HCT116 (cell line): ENCODE data around the gene ZNF74. TPM values are rescaled to one million over a fixed set of nuclear protein-coding genes. Genes with fewer than 3 reads are reported as not detected.

Source experiments
- ATAC-seq: fragments of 200-7000 bp; cut with Tn5 transposase; 2 replicates; pipeline ENCODE4 v1.9.1; 2020; ENCODE audit warnings: mild to moderate bottlenecking, moderate library complexity
- BruUV-seq: library from RNA; stranded (reverse); fragments of 400-500 nt; replicated peaks from 2 replicates; lab custom pipeline; 2021; lab: Mats Ljungman, UMichigan
- CTCF ChIA-PET: fragments of 300-600 bp; sonication (Branson Sonifier 250); formaldehyde crosslinking; loops from one replicate; lab custom pipeline; 2021; ENCODE audit warnings: antibody characterized with exemption; lab: Charles Lee
- POLR2A ChIA-PET: fragments of 300-600, 350-600 bp; sonication (Branson Sonifier 250); formaldehyde crosslinking; loops from one replicate; lab custom pipeline; 2021; ENCODE audit warnings: antibody characterized with exemption; lab: Charles Lee
- RAD21 ChIA-PET, 2 experiments: fragments of 300-600 bp; sonication (Branson Sonifier 250); formaldehyde crosslinking; loops; one replicate each; lab custom pipeline; 2023; ENCODE audit warnings: low total read pairs in 2 of 2; ENCODE audit not compliant: uncharacterized antibody in 2 of 2, unreplicated experiment in 2 of 2, low non-redundant PET in 1 of 2; lab: Charles Lee
- DNase-seq: peaks from one replicate; pipeline ENCODE4 v3.0.0-alpha.2; 2010; ENCODE audit warnings: low read depth, low spot score
- H2AFZ ChIP-seq: fragments of 200-600 bp; shearing (Covaris generic), sonication (generic); 2 replicates; pipeline ENCODE4 v1.6.1; 2017; ENCODE audit warnings: low read depth, mixed run types, mixed read lengths, antibody characterized with exemption, low read length; ENCODE audit not compliant: poor library complexity, severe bottlenecking
- H3K27ac ChIP-seq: 2 replicates; pipeline ENCODE4 v1.5.1; 2012; ENCODE audit warnings: low read depth, low read length
- H3K27me3 ChIP-seq: fragments of 200-600 bp; sonication (generic); 2 replicates; pipeline ENCODE4 v1.6.1; 2016; ENCODE audit warnings: mixed run types, low read length, mixed read lengths; ENCODE audit not compliant: insufficient read depth
- H3K36me3 ChIP-seq, 2 experiments: fragments of 200-500 bp in 1 of 2; fragments of 200-600 bp in 1 of 2; sonication (Bioruptor generic) in 1 of 2; sonication (generic) in 1 of 2; 2 replicates each; pipeline versions ENCODE4 v1.5.1 to v1.6.1; 2014 to 2016; ENCODE audit warnings: low read length in 2 of 2, inconsistent platforms in 1 of 2, mixed read lengths in 1 of 2, mixed run types in 1 of 2; ENCODE audit not compliant: insufficient read depth in 2 of 2, control insufficient read depth in 1 of 2
- H3K4me1 ChIP-seq, 2 experiments: fragments of 200-600 bp in 1 of 2; sonication (generic) in 1 of 2; 2 replicates each; pipeline versions ENCODE4 v1.5.1 to v1.6.1; 2012 to 2017; ENCODE audit warnings: low read length in 2 of 2, inconsistent platforms in 1 of 2, mild to moderate bottlenecking in 1 of 2, mixed read lengths in 1 of 2, mixed run types in 1 of 2, moderate library complexity in 1 of 2; ENCODE audit not compliant: insufficient read depth in 2 of 2, control insufficient read depth in 1 of 2
- H3K4me2 ChIP-seq: fragments of 200-600 bp; sonication (generic); 2 replicates; pipeline ENCODE4 v1.6.1; 2017; ENCODE audit warnings: mixed run types, low read length, mixed read lengths
- H3K4me3 ChIP-seq, 2 experiments: fragments of 200-600 bp in 1 of 2; sonication (generic) in 1 of 2; replicated peaks in 1 of 2; 2 replicates each; pipeline ENCODE4 v1.5.1; 2011 to 2016; ENCODE audit warnings: low read length in 2 of 2, control low read depth in 1 of 2, low read depth in 1 of 2, mild to moderate bottlenecking in 1 of 2, mixed read lengths in 1 of 2, mixed run types in 1 of 2
- H3K79me2 ChIP-seq: fragments of 200-600 bp; sonication (generic); 2 replicates; pipeline ENCODE4 v1.6.1; 2017; ENCODE audit warnings: mild to moderate bottlenecking, mixed run types, low read length, moderate library complexity, mixed read lengths; ENCODE audit not compliant: insufficient read depth
- H3K9ac ChIP-seq: fragments of 200-600 bp; sonication (generic); 2 replicates; pipeline ENCODE4 v1.6.1; 2016; ENCODE audit warnings: low read length, mixed read lengths
- H3K9me2 ChIP-seq: fragments of 200-600 bp; sonication (generic), shearing (Covaris generic); 2 replicates; pipeline ENCODE4 v1.6.1; 2017; ENCODE audit warnings: mixed run types, mild to moderate bottlenecking, moderate library complexity; ENCODE audit not compliant: insufficient read depth
- H3K9me3 ChIP-seq, 2 experiments: fragments of 200-500 bp in 1 of 2; fragments of 200-600 bp in 1 of 2; sonication (Bioruptor generic) in 1 of 2; sonication (generic) in 1 of 2; 2 replicates each; pipeline ENCODE4 v1.6.1; 2014 to 2017; ENCODE audit warnings: low read length in 2 of 2, mixed read lengths in 2 of 2, inconsistent platforms in 1 of 2, low read depth in 1 of 2, mild to moderate bottlenecking in 1 of 2, mixed run types in 1 of 2, moderate library complexity in 1 of 2; ENCODE audit not compliant: control insufficient read depth in 1 of 2, insufficient read depth in 1 of 2
- H4K20me1 ChIP-seq: fragments of 200-600 bp; sonication (generic), shearing (Covaris generic); 2 replicates; pipeline ENCODE4 v1.6.1; 2017; ENCODE audit warnings: mixed run types, mild to moderate bottlenecking, moderate library complexity; ENCODE audit not compliant: insufficient read depth
- CBX3 ChIP-seq: IDR thresholded peaks from 2 replicates; pipeline ENCODE4 v1.6.1; 2012; ENCODE audit warnings: low read depth
- CEBPB ChIP-seq: IDR thresholded peaks from 2 replicates; pipeline ENCODE4 v1.6.1; 2012; ENCODE audit warnings: low read depth
- EGR1 ChIP-seq: IDR thresholded peaks from 2 replicates; pipeline ENCODE4 v1.6.1; 2012; ENCODE audit warnings: low read depth
- EZH2phosphoT487 ChIP-seq: fragments of 200-600 bp; IDR thresholded peaks from 2 replicates; pipeline ENCODE4 v1.6.1; 2018; ENCODE audit warnings: antibody characterized with exemption, borderline replicate concordance
- POLR2A ChIP-seq: IDR thresholded peaks from 2 replicates; pipeline ENCODE4 v1.7.0; 2011; ENCODE audit warnings: borderline replicate concordance; ENCODE audit not compliant: insufficient read depth, insufficient read length; ENCODE audit errors: extremely low read depth
- POLR2AphosphoS5 ChIP-seq: IDR thresholded peaks from 2 replicates; pipeline ENCODE4 v1.6.1; 2011; ENCODE audit warnings: mild to moderate bottlenecking, low read depth, low read length, moderate library complexity
- RAD21 ChIP-seq: IDR thresholded peaks from 2 replicates; pipeline ENCODE4 v1.6.1; 2012; ENCODE audit warnings: low read depth, mild to moderate bottlenecking
- SIN3A ChIP-seq: IDR thresholded peaks from 2 replicates; pipeline ENCODE4 v1.6.1; 2012; ENCODE audit warnings: low read depth
- SP1 ChIP-seq: IDR thresholded peaks from 2 replicates; pipeline ENCODE4 v1.6.1; 2012; ENCODE audit warnings: low read depth
- SRF ChIP-seq: IDR thresholded peaks from 2 replicates; pipeline ENCODE4 v1.6.1; 2012; ENCODE audit warnings: low read depth
- TCF7L2 ChIP-seq: IDR thresholded peaks from 2 replicates; pipeline ENCODE4 v1.7.0; 2011; ENCODE audit warnings: borderline replicate concordance, inconsistent platforms; ENCODE audit not compliant: insufficient read depth, insufficient read length; ENCODE audit errors: extremely low read depth
- ZFX ChIP-seq: fragments of 450-650 bp; IDR thresholded peaks from 2 replicates; pipeline ENCODE4 v1.6.1; 2017
- ZNF274 ChIP-seq: fragments of 200-500 bp; sonication (Bioruptor generic); IDR thresholded peaks from 2 replicates; pipeline ENCODE4 v1.6.1; 2014; ENCODE audit warnings: mild to moderate bottlenecking, low read depth, low read length, inconsistent platforms
- intact Hi-C: fragments of 100-400 bp; cut with micrococcal nuclease; formaldehyde crosslinking; loops from 2 replicates; pipeline ENCODE4 v1.10.0; 2022
- total RNA-seq: library from RNA; stranded (reverse); gene quantifications from one replicate; pipeline ENCODE4 v1.2.1, GENCODE V29; 2021; ENCODE audit not compliant: unreplicated experiment
- TF ChIP-seq, protein P1 (sequence below): IDR thresholded peaks from 2 replicates; pipeline ENCODE4 v1.6.1; 2011; ENCODE audit warnings: mild to moderate bottlenecking, low read length, moderate library complexity; ENCODE audit not compliant: insufficient replicate concordance; ENCODE audit errors: extremely low read depth
- TF ChIP-seq, protein P2 (sequence below): IDR thresholded peaks from 2 replicates; pipeline ENCODE4 v1.6.1; 2012; ENCODE audit warnings: low read depth

Gene ZNF74
- total RNA-seq, 1 experiment from 2014 or later, result 15.4 TPM

DNA sequence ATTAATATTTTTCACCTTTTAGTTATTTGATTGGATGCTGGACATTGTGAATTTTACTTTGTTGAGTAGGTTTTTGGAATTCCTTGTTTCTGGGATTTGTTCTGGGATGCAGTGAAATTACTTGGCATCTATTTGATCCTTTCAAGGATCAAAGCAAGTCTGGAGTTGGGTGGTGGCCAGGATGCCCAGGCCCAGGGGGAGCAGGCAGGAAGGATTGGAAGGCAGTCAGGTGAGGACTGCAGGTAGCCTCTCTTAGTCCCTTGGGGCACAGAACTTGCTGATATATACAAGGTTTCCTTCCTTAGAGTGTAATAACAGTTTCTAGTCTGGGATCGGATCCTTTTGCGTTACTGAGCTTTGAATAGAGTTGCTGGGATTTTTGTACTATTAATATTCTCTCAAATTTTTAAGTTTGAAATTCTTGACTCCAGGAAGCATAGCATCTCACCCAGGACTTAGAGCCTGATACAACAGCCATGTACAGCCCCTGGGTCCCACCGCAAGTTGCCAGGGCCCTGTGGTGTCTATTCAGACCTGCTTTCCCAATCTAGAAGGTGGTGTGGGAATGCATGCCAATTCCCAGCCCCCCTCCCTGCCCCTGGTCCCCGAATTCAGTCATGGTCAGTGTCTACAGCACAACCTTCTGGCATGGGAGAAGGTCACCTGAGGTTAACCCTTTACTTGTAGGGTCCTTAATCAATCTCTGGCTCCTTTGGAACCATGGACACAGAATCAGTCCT lies 6.1 kb downstream of the ZNF74 start:
- ChIA-PET POLR2A (no interaction called here), RAD21 (no interaction called here), CTCF (no interaction called here)
- ATAC-seq, result no peak
- no peak overlapping the region for H3K27ac ChIP-seq
- H3K4me3 ChIP-seq, result no peak overlapping the region
- intact Hi-C loops, result no loop called here
- no peaks in the 10 kb centered on the region for H3K27me3 ChIP-seq
- H3K4me2 ChIP-seq, result no peak overlapping the region
- H3K4me1 ChIP-seq, result peaks cover 1 to 3% of the 10 kb centered on the region in 2 experiments; a peak in 2 of 4 replicates
- H3K79me2 ChIP-seq, result peaks cover 7% of the 10 kb centered on the region; the same call in 1 of the 2 replicates
- no peaks in the 10 kb centered on the region for H4K20me1 ChIP-seq
- BruUV-seq, result no TSS peak
- DNase-seq, result no peak
- peaks cover 0 to 3% of the 10 kb centered on the region in 2 experiments; a peak in 3 of 4 replicates for H3K36me3 ChIP-seq
- no peak overlapping the region for H3K9ac ChIP-seq
- H3K9me2 ChIP-seq, result no peaks in the 10 kb centered on the region
- TF ChIP-seq SIN3A (no peak), RAD21 (no peak), SP1 (no peak), EGR1 (no peak), TCF7L2 (no peak), CEBPB (no peak), ZFX (no peak), POLR2A (no peak), ZNF274 (no peak), SRF (no peak), POLR2AphosphoS5 (no peak), CBX3 (no peak), EZH2phosphoT487 (no peak)
- TF ChIP-seq, protein P1, sequence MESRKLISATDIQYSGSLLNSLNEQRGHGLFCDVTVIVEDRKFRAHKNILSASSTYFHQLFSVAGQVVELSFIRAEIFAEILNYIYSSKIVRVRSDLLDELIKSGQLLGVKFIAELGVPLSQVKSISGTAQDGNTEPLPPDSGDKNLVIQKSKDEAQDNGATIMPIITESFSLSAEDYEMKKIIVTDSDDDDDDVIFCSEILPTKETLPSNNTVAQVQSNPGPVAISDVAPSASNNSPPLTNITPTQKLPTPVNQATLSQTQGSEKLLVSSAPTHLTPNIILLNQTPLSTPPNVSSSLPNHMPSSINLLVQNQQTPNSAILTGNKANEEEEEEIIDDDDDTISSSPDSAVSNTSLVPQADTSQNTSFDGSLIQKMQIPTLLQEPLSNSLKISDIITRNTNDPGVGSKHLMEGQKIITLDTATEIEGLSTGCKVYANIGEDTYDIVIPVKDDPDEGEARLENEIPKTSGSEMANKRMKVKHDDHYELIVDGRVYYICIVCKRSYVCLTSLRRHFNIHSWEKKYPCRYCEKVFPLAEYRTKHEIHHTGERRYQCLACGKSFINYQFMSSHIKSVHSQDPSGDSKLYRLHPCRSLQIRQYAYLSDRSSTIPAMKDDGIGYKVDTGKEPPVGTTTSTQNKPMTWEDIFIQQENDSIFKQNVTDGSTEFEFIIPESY, result no peak
- TF ChIP-seq, protein P2, sequence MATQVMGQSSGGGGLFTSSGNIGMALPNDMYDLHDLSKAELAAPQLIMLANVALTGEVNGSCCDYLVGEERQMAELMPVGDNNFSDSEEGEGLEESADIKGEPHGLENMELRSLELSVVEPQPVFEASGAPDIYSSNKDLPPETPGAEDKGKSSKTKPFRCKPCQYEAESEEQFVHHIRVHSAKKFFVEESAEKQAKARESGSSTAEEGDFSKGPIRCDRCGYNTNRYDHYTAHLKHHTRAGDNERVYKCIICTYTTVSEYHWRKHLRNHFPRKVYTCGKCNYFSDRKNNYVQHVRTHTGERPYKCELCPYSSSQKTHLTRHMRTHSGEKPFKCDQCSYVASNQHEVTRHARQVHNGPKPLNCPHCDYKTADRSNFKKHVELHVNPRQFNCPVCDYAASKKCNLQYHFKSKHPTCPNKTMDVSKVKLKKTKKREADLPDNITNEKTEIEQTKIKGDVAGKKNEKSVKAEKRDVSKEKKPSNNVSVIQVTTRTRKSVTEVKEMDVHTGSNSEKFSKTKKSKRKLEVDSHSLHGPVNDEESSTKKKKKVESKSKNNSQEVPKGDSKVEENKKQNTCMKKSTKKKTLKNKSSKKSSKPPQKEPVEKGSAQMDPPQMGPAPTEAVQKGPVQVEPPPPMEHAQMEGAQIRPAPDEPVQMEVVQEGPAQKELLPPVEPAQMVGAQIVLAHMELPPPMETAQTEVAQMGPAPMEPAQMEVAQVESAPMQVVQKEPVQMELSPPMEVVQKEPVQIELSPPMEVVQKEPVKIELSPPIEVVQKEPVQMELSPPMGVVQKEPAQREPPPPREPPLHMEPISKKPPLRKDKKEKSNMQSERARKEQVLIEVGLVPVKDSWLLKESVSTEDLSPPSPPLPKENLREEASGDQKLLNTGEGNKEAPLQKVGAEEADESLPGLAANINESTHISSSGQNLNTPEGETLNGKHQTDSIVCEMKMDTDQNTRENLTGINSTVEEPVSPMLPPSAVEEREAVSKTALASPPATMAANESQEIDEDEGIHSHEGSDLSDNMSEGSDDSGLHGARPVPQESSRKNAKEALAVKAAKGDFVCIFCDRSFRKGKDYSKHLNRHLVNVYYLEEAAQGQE, result no peak
- no peaks in the 10 kb centered on the region for H3K9me3 ChIP-seq
- no peak overlapping the region for H2AFZ ChIP-seq
